ENCODE results near the gene PLEKHH1. TPM values are rescaled to one million over a fixed set of nuclear protein-coding genes. Genes with fewer than 3 reads are reported as not detected.

Gene PLEKHH1
- polyA plus RNA-seq, 1 donor from 2014 or later: 34.1 TPM

- no peak overlapping the region for H3K27ac ChIP-seq (ENCODE audit: low read length)
- H3K4me3 ChIP-seq (ENCODE audit: low read length): no peak overlapping the region
- no peak overlapping the region for H3K4me2 ChIP-seq (ENCODE audit: low read length)
- H3K36me3 ChIP-seq (ENCODE audit: insufficient read depth, low read length): no peaks in the 10 kb centered on the region
- H3K79me2 ChIP-seq (replicated peaks; ENCODE audit: insufficient read depth, low read length): no peaks in the 10 kb centered on the region
- H3K27me3 ChIP-seq (ENCODE audit: insufficient read depth, low read depth, low read length): peaks cover 8% of the 10 kb centered on the region
- no peaks in the 10 kb centered on the region for H3K9me3 ChIP-seq (ENCODE audit: low read length)
- no peaks in the 10 kb centered on the region for H3F3A ChIP-seq (ENCODE audit: insufficient read depth, low read length, poor library complexity, severe bottlenecking)
- no peaks in the 10 kb centered on the region for H3K9me2 ChIP-seq (ENCODE audit: insufficient read depth, low read length)
- no peak overlapping the region for H3K9ac ChIP-seq (ENCODE audit: low read length)
- TF ChIP-seq EZH2 (IDR thresholded peaks at IDR 0.05; ENCODE audit: borderline replicate concordance, insufficient read depth, low read length, poor library complexity, severe bottlenecking) (no peak), RAD21 (conservative IDR thresholded peaks at IDR 0.05) (no peak), CTCF (IDR thresholded peaks at IDR 0.05; ENCODE audit: poor library complexity, severe bottlenecking) (no peak), MXI1 (conservative IDR thresholded peaks at IDR 0.05; ENCODE audit: poor library complexity, severe bottlenecking) (no peak), TAF1 (IDR thresholded peaks at IDR 0.05; ENCODE audit: low read depth) (no peak), EP300 (conservative IDR thresholded peaks at IDR 0.05; ENCODE audit: poor library complexity, severe bottlenecking) (no peak), SMC3 (conservative IDR thresholded peaks at IDR 0.05; ENCODE audit: poor library complexity) (no peak), POLR2AphosphoS5 (IDR thresholded peaks at IDR 0.05) (no peak)
- TF ChIP-seq, protein P1, sequence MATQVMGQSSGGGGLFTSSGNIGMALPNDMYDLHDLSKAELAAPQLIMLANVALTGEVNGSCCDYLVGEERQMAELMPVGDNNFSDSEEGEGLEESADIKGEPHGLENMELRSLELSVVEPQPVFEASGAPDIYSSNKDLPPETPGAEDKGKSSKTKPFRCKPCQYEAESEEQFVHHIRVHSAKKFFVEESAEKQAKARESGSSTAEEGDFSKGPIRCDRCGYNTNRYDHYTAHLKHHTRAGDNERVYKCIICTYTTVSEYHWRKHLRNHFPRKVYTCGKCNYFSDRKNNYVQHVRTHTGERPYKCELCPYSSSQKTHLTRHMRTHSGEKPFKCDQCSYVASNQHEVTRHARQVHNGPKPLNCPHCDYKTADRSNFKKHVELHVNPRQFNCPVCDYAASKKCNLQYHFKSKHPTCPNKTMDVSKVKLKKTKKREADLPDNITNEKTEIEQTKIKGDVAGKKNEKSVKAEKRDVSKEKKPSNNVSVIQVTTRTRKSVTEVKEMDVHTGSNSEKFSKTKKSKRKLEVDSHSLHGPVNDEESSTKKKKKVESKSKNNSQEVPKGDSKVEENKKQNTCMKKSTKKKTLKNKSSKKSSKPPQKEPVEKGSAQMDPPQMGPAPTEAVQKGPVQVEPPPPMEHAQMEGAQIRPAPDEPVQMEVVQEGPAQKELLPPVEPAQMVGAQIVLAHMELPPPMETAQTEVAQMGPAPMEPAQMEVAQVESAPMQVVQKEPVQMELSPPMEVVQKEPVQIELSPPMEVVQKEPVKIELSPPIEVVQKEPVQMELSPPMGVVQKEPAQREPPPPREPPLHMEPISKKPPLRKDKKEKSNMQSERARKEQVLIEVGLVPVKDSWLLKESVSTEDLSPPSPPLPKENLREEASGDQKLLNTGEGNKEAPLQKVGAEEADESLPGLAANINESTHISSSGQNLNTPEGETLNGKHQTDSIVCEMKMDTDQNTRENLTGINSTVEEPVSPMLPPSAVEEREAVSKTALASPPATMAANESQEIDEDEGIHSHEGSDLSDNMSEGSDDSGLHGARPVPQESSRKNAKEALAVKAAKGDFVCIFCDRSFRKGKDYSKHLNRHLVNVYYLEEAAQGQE (IDR thresholded peaks at IDR 0.05; ENCODE audit: borderline replicate concordance): no peak
- H4K20me1 ChIP-seq (ENCODE audit: insufficient read depth): no peaks in the 10 kb centered on the region
- H2AFZ ChIP-seq (ENCODE audit: low read depth, low read length): no peak overlapping the region
Measured at GRCh38 chr14:67522270-67522669, 10.8 kb upstream of the PLEKHH1 start.

DNA sequence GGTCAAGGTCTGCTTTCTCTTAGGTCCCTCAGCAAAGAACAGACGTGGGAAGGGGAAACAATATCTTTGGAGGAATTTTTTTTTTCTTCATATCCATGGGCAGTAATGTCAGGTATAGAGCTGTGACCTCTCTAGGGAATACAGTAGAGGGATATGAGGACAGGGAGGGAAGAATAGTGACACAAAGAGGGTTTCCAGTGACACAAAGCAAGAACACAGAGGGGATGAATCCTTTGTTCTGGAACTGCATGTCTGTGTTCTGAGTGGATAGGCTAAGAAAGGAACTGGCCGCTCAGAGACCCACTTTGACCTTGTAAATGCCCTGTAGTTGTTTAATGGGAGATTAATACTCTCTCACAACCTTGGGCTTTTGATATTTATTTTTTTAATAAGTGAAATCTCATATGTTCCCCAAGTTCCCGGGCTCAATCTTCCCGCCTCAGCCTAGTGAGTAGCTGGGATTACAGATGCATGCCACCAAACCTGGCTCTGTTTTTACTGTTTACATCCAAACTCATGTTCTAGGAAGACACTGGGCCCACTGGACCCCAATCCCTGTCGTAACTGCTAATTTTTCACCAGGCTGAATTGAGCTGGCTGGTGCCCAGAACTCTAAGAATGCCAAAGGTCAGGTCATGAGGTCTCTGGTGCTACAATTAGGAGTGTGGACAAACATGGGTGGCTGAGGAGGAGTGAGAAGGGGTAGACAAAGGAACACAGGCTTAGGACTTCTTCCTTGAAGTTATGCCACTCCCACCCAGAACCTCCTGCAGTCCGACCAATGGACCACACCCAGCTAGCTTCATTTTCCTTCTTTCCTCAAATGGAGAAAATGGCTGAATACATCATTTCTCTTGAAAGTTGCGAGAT lies 9.1 kb upstream of the PLEKHH1 start:
- Histone ChIP-seq H3K4me2 (ENCODE audit: low read length) (no peak overlapping the region), H3K9ac (ENCODE audit: low read length) (no peak overlapping the region), H3F3A (ENCODE audit: insufficient read depth, low read length, poor library complexity, severe bottlenecking) (no peaks in the 10 kb centered on the region), H3K36me3 (ENCODE audit: insufficient read depth, low read length) (no peaks in the 10 kb centered on the region), H3K9me3 (ENCODE audit: low read length) (no peaks in the 10 kb centered on the region), H4K20me1 (ENCODE audit: insufficient read depth) (no peaks in the 10 kb centered on the region), H3K27ac (ENCODE audit: low read length) (no peak overlapping the region), H3K27me3 (ENCODE audit: insufficient read depth, low read depth, low read length) (no peaks in the 10 kb centered on the region), H3K4me3 (ENCODE audit: low read length) (no peak overlapping the region), H2AFZ (ENCODE audit: low read depth, low read length) (no peak overlapping the region), H3K79me2 (replicated peaks; ENCODE audit: insufficient read depth, low read length) (no peaks in the 10 kb centered on the region), H3K9me2 (ENCODE audit: insufficient read depth, low read length) (no peaks in the 10 kb centered on the region)
- TF ChIP-seq TAF1 (IDR thresholded peaks at IDR 0.05; ENCODE audit: low read depth) (no peak), POLR2AphosphoS5 (IDR thresholded peaks at IDR 0.05) (no peak), RAD21 (conservative IDR thresholded peaks at IDR 0.05) (no peak), EP300 (conservative IDR thresholded peaks at IDR 0.05; ENCODE audit: poor library complexity, severe bottlenecking) (no peak), MXI1 (conservative IDR thresholded peaks at IDR 0.05; ENCODE audit: poor library complexity, severe bottlenecking) (no peak), SMC3 (conservative IDR thresholded peaks at IDR 0.05; ENCODE audit: poor library complexity) (no peak), EZH2 (IDR thresholded peaks at IDR 0.05; ENCODE audit: borderline replicate concordance, insufficient read depth, low read length, poor library complexity, severe bottlenecking) (no peak), CTCF (IDR thresholded peaks at IDR 0.05; ENCODE audit: poor library complexity, severe bottlenecking) (no peak)
- TF ChIP-seq, protein P1 (IDR thresholded peaks at IDR 0.05; ENCODE audit: borderline replicate concordance): no peak

Data from neural cell (in vitro differentiated cells).